Endometrial microvascular endothelial cells (primary cell): ENCODE results near the gene ATP5PB. TPM values are rescaled to one million over a fixed set of nuclear protein-coding genes. Genes with fewer than 3 reads are reported as not detected.

ENCODE experiments used
- in situ Hi-C: cut with HindIII; loops from 2 replicates; pipeline ENCODE4 v1.10.0; 2017; ENCODE audit warnings: low sequenced_read_pairs, low pct_unique_long_range_greater_than_20kb; ENCODE audit errors: inconsistent ontology term
- total RNA-seq: library from RNA; depleted of rRNA; stranded (reverse); fragments of >200 nt; gene quantifications from one replicate; pipeline ENCODE4 v1.2.3, GENCODE V29; 2015; ENCODE audit errors: inconsistent ontology term

Gene ATP5PB
- total RNA-seq, 1 donor from 2014 or later, result 382 TPM

DNA sequence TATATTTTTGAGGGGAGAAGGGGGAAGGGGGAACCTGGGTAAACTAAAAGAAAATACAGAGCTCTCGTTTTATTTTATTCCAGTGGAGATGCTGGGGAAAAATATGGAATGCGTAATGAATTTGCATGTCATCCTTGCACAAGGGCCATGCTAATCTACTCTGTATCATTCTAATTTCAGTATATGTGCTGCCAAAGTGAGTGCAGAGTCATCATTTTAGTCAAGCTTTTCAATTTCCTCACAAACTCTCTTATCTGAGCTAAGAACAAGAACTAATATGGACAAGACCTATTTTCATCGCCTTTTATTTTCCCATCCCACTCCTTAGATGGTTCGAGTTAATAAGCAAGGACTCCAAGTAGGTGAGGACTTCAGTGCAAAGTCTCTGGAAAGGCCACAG lies 41.0 kb downstream of the ATP5PB start:
- in situ Hi-C loops, result loop anchor here (25.0 kb wide), 1 partner anchor 272 kb away; the partner anchor contains the start of gene DDX20

DNA sequence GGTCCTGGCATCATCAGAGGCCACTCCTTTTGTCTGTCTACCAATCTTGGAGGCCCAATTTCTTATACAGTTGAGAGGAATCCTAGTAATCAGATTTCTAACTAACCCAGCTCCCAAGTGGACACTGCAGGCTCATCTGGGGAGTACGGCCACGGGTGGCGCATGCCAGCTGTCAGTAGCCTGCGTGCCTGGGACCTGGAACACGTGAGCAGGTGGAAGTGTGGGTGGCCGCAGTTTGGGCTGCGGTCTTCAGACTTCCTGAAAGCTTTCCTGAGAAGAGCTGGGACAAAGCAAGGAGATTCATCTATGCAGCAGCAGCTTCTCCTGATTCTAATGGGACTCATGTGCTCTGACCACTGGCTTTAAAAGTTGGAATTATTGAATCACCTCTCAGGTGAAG lies 41.8 kb downstream of the ATP5PB start:
- in situ Hi-C loops, result loop anchor here (25.0 kb wide), 1 partner anchor 271 kb away; the partner anchor contains the start of gene DDX20

DNA sequence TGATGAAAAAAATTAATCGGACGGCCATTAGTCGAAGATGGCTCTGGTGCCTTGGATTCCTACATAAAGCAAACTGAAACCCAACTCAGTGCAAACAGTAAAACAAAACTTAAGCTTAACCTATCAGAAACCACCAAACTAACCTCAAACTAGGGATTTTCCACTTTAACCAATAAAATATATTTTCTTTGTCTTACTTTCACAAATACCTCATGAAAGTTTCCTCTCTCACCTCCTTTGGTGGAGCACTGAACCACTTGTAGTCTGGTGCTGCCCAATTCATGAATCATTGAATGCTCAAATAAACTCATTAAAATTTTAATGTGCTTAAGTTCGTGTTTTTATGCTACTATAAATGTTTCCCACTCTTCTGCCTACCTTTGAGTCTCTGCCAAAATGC lies 47.1 kb downstream of the ATP5PB start:
- in situ Hi-C loops, result loop anchor here (25.0 kb wide), 1 partner anchor 266 kb away; the partner anchor contains the start of gene DDX20

DNA sequence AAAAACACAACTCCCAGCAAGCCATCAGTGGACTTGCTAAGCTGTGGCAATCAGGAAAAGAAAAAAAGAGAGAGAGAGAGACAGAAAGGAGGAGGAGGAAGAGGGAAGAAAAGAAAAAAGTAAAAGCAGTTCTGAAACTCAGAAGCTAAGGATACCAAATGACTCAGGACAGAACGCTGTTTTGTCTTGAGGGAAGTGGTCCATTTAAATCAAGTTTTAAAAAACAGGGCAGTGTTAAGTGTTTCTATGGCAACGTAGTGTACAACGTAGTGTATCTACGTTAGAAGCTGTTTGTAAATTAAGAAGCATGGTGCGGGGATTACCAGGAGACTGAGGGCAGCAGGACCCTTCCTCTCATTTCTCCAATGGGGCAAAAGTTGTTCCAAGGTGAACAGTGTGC lies 48.3 kb downstream of the ATP5PB start:
- in situ Hi-C loops, result loop anchor here (25.0 kb wide), 1 partner anchor 265 kb away; the partner anchor contains the start of gene DDX20

DNA sequence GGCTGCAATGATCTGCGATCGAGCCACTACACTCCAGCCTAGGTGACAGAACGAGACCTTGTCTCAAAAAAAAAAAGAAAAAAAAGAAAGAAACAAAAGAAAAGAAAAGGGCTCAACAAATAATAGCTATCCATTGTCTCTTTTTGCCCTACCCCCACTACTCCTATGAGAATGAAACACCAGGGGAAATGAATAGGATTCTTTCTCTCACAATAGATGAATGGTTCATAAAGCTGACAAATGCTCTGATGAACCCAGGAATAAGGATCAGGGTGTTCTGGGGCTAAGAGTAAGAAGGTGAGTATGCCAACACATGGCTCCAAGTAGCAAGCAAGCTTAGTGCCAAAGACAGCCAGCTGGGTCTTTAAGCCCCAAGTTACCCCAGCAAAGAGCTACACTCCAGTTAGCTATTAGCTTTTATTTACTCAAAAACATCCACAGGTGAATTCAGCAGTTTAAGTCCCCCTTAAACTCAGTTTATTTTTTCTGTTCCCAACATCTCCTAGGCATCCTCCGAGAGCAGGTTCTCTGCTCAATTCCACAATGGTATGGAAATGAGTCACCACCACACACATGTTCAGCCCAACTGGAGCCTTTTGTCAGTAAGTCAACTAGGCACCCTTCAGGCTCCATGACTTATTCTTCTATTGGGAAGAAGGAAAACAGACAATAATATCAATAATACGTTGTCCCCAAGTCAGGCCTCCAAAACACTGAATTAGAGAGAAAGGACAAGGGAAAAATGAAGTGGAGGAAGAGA lies 49.9 kb downstream of the ATP5PB start:
- in situ Hi-C loops, result loop anchor here (25.0 kb wide), 1 partner anchor 263 kb away; the partner anchor contains the start of gene DDX20

DNA sequence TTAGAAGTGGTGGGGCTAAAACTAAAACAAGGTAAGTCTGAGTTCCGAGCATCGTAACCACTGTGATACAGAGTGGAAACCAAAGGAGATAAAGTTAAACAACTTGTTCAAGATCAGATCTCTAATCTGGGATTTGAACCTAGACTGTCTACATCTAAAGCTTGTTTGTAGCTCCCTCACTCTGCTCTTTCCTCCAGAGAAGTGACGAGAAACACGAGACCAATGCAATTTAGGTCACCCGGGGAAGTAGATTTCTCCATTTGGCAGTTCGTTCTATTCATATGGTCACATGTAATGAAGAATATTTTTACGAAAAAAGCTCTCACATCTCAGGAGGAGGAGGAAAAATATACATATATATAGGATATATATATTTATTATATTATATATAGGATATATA lies 52.4 kb downstream of the ATP5PB start:
- in situ Hi-C loops, result no loop called here

DNA sequence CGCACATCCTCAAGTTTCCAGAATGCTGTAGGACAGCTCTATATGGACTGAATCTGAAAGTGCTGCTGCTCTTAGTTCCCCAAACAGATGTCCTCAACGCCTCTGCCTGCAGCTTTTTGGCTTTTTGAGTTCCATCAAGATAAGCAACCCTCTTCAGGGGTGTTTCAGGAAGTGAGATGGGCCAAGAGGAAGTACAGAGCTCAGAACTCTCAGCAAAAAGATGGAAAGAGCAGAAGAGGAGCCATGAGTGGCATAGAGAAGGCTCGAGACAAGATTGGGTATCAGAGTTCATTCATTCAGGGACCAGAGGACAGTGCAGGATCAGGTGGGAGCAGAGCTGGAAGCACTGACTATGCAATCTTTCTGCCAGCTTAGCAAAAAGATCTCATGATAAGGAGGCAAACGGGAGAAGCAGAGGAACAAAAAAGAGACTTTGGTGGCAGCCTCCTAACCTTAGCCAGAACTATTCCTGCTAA lies 54.4 kb downstream of the ATP5PB start, which contains the start of the genes ADORA3 and TMIGD3:
Gene ADORA3, minus strand, starts transcription at position 49 of the 476 bp plus-strand sequence. CDS start 279 bp downstream, outside the sequence.
Gene TMIGD3, minus strand, starts transcription at position 49 of the 476 bp plus-strand sequence. CDS start 279 bp downstream, outside the sequence.
- in situ Hi-C loops, result no loop called here

DNA sequence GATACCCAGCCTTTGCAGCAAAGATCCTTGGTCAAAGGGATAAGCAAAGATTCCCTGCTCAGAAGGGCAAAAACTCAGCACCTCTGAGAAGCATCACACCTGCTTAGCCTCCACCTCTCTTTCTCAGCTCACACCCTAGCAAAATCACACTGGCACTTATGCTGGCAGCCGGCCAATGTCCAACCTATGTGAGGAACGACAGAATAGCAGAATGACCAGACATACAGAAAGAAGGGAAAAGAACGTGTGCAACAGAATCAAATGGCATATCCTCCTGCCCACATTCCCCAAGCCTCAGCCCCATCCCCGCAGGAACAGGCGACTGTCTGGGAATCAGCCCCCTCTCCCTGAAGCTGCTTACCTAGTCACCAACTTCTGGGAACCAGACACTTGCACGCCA lies 54.8 kb downstream of the ATP5PB start:
- in situ Hi-C loops, result no loop called here

DNA sequence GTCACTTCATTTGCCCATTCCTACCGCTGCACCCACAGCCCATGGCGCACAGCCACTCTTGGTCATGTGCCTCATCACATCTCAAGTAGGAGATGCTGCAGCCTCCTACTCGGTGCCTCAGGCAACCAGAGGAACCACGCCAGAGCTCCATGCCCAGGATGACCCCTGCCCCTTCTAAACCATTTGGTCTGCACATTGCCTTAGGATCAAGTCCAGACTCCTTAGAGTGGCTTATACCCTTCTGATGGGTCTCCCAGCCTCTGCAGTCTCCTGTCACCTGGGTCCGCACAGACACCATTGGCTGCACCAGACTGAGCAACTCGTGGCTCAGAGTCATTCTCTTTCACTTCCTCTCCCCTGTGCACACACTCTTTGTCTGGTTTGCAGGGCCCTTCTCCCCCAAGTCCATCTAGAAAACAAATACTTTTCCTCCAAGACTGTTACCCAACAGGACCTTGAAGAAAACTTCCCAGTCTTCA lies 56.4 kb downstream of the ATP5PB start:
- in situ Hi-C loops, result no loop called here

DNA sequence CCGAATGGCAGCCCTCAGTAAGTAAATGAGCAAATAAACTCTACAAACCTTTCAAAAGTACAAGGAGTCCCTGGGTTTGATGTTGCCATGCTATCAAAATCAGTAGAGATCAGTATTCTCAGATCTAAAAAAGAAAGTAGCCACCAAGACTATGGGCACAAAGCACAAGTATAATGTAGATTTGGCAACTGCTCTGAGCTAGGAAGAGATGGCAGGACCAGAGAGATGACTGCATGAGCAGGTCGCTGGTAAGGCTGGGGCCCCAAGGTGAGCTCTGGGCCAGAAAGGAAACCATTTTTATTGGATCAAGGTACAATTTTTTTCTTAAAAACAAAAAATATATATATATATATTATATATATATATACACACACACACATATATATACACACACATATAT lies 57.3 kb downstream of the ATP5PB start:
- in situ Hi-C loops, result no loop called here

DNA sequence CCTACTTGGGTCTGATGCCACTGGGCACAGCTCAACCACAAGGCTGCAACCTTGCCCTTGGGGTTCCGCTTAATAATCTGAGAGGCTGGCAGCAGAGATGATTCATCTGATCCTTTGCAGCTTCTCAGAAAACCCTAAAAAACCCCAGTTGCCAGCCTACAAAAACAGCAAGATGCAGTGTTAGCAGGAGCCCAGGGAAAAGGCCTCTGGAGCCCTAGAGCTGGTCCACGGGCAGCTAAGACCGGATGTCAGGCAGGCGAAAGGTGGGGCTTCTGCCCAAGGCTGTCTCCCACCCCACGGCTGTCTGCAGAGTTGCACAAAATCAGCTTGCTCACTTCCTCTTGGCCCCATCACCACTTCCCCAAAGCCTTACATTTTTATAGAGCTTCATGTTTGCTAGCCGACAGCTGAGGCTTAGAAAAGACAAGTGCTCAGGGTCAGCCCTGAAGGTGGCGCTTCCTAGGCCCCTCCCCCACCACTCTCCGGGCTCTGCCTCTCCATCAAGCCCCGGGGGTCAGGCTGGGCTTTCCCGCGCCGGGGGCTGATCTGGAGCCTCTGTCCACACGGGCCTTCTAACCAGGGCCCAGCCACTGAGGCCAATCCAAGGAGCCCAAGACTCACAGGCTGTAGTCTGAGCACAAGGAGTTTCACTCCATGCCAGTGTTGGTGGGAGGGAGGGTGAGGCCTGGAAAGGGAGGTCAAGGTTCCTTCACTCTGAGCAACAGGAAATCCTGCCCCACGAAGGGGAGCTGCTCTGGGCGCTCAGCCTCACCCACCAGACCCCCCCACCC lies 58.3 kb downstream of the ATP5PB start:
- in situ Hi-C loops, result no loop called here

DNA sequence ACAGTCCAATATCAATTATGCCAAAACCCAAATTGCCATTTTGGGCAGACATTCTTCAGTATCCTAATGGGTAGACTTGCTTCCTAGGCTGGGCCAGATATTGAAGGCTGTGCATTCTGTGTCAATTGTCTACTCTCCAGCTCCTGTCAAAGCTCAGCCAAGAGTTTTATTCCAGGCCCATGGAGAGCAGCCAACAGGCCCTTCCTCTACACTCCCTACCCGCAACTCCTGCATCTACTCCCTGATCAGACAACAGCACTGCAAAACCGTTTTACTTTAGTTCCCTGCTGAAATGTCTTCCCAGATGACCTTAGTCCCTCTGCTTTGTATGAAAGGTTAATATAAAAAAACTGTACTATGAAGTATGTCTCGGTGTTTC lies 60.7 kb downstream of the ATP5PB start:
- in situ Hi-C loops, result no loop called here

DNA sequence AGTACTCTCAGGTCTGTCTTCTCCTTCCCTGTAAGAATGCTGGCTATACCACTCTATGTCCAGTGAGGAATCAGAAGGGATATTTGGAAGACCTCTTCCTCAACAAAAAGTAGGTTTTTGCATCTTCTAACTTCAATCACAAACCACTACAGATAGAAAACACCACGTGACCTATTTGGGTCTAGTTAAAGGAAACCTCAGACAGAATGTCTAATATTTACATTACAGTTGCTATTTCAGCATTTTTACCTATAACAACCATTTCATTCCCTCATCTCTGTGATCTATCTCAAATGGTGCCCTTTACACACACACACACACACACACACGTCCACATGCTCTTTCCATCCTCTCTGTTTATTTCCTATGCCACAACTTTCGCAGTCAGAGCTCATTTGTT lies 62.1 kb downstream of the ATP5PB start:
- in situ Hi-C loops, result no loop called here

Other genes starting within 250 kb of the ATP5PB start
- gene DENND2D, start 248.8 kb upstream of the ATP5PB start, total RNA-seq, result not detected
- gene CHI3L2, start 221.8 kb upstream of the ATP5PB start, total RNA-seq, result not detected
- not detected for gene CHIA, start 158.6 kb upstream of the ATP5PB start, total RNA-seq
- not detected for gene OVGP1, start 21.7 kb upstream of the ATP5PB start, total RNA-seq
- 98.9 TPM for gene WDR77, start 208 bp upstream of the ATP5PB start, total RNA-seq
- 0.19 TPM for gene C1orf162, start 24.5 kb downstream of the ATP5PB start, total RNA-seq
- not detected for gene ADORA3, start 54.2 kb downstream of the ATP5PB start, total RNA-seq
- gene TMIGD3, start 54.2 kb downstream of the ATP5PB start, total RNA-seq, result not detected
- gene RAP1A, start 170.3 kb downstream of the ATP5PB start, total RNA-seq, result 61.4 TPM